HepG2 (cell line): ENCODE results near the gene CNOT10. TPM values are rescaled to one million over a fixed set of nuclear protein-coding genes. Genes with fewer than 3 reads are reported as not detected.
A peak's percentile ranks its signal among the peaks of the same experiment; 100 is the strongest.

Experiments used
- ATAC-seq: fragments of 200-7000 bp; cut with Tn5 transposase; 3 replicates; pipeline ENCODE4 v1.9.1; 2020; ENCODE audit warnings: mild to moderate bottlenecking, moderate library complexity
- BruUV-seq: library from RNA; stranded (reverse); fragments of 400-500 nt; replicated peaks from 2 replicates; lab custom pipeline; 2021; lab: Mats Ljungman, UMichigan
- CTCF ChIA-PET: fragments of 300-600 bp; formaldehyde crosslinking; extraction: SDS; loops from one replicate; lab custom pipeline; 2021; ENCODE audit warnings: low total read pairs, inconsistent platforms, low intra/inter-chr PET ratio; lab: Yijun Ruan, JAX
- POLR2A ChIA-PET: fragments of 350-600 bp; sonication (Branson Sonifier 250); formaldehyde crosslinking; loops from one replicate; lab custom pipeline; 2020; ENCODE audit warnings: antibody characterized with exemption, inconsistent platforms; lab: Yijun Ruan, JAX
- DNase-seq: peaks from one replicate; pipeline ENCODE4 v3.0.0-alpha.2; 2015; ENCODE audit warnings: low spot score
- FAIRE-seq: peaks from 3 replicates; lab custom pipeline; 2011; peaks lifted over from hg19 to GRCh38; lab: Jason Lieb, UNC
- H2AFZ ChIP-seq: one replicate; pipeline ENCODE4 v1.6.1; 2011; ENCODE audit warnings: low read length, inconsistent platforms
- H3K27ac ChIP-seq: fragments of 300-600 bp; 3 replicates; pipeline ENCODE4 v1.8.0; 2011; ENCODE audit warnings: mixed run types, mild to moderate bottlenecking, mixed read lengths, low read length, inconsistent platforms; ENCODE audit not compliant: insufficient read depth; ENCODE audit errors: extremely low read length
- H3K27me3 ChIP-seq, 2 experiments: fragments of 200-600 bp in 1 of 2; 2 replicates in 1 of 2; 3 replicates in 1 of 2; pipeline versions ENCODE4 v1.6.0 to v1.8.0; 2011; ENCODE audit warnings: low read length in 2 of 2, mild to moderate bottlenecking in 2 of 2, moderate library complexity in 2 of 2, inconsistent platforms in 1 of 2; ENCODE audit not compliant: insufficient read depth in 2 of 2, control insufficient read depth in 1 of 2
- H3K36me3 ChIP-seq, 2 experiments: fragments of 200-600 bp in 1 of 2; replicated peaks in 1 of 2; 2 replicates in 1 of 2; 3 replicates in 1 of 2; pipeline versions ENCODE4 v1.5.1 to v1.8.0; 2011; ENCODE audit warnings: low read length in 2 of 2, inconsistent platforms in 1 of 2; ENCODE audit not compliant: insufficient read depth in 2 of 2, control insufficient read depth in 1 of 2
- H3K4me1 ChIP-seq: 2 replicates; pipeline ENCODE4 v1.5.1; 2012; ENCODE audit warnings: low read length, inconsistent platforms; ENCODE audit not compliant: insufficient read depth
- H3K4me2 ChIP-seq: 2 replicates; pipeline ENCODE4 v1.6.0; 2011; ENCODE audit warnings: low read depth, low read length, inconsistent platforms
- H3K4me3 ChIP-seq, 3 experiments: fragments of 200-600 bp in 1 of 3; sonication (generic), shearing (Covaris generic) in 1 of 3; replicated peaks in 1 of 3; 2 replicates each; pipeline ENCODE4 v1.5.1; 2011 to 2016; ENCODE audit warnings: low read length in 3 of 3, inconsistent platforms in 2 of 3, low read depth in 2 of 3, mild to moderate bottlenecking in 2 of 3, control low read depth in 1 of 3, mixed read lengths in 1 of 3; ENCODE audit not compliant: insufficient read depth in 1 of 3
- H3K79me2 ChIP-seq: one replicate; pipeline ENCODE4 v1.6.1; 2011; ENCODE audit warnings: low read length, inconsistent platforms; ENCODE audit not compliant: insufficient read depth
- H3K9ac ChIP-seq: 2 replicates; pipeline ENCODE4 v1.6.0; 2011; ENCODE audit warnings: mild to moderate bottlenecking, low read depth, low read length, inconsistent platforms; ENCODE audit not compliant: insufficient read depth
- H3K9me3 ChIP-seq: 2 replicates; pipeline ENCODE4 v1.5.1; 2012; ENCODE audit warnings: mild to moderate bottlenecking, low read length
- H4K20me1 ChIP-seq: 2 replicates; pipeline ENCODE4 v1.6.0; 2011; ENCODE audit warnings: inconsistent platforms, mild to moderate bottlenecking, low read length, moderate library complexity; ENCODE audit not compliant: insufficient read depth
- FOXO1 ChIP-seq: sonication (generic); formaldehyde crosslinking; IDR thresholded peaks from 2 replicates; pipeline ENCODE4 v1.4.0; 2020; ENCODE audit warnings: missing genetic modification reagents
- MIXL1 ChIP-seq: IDR thresholded peaks from 2 replicates; pipeline ENCODE4 v1.6.1; 2016
- MLXIP ChIP-seq: sonication (generic); formaldehyde crosslinking; IDR thresholded peaks from 2 replicates; pipeline ENCODE4 v1.9.0; 2021; ENCODE audit warnings: missing genetic modification reagents, borderline replicate concordance
- NCOR1 ChIP-seq: fragments of 200-600 bp; sonication (generic); IDR thresholded peaks from 2 replicates; pipeline ENCODE4 v1.7.0; 2017; ENCODE audit warnings: antibody characterized with exemption, low read length, borderline replicate concordance
- SIX1 ChIP-seq: sonication (generic); formaldehyde crosslinking; IDR thresholded peaks from 2 replicates; pipeline ENCODE4 v1.4.0; 2020; ENCODE audit warnings: missing genetic modification reagents, borderline replicate concordance
- TEAD3 ChIP-seq: optimal IDR thresholded peaks from 2 replicates; pipeline ENCODE3; 2016; ENCODE audit warnings: borderline replicate concordance
- THRA ChIP-seq: sonication (generic); formaldehyde crosslinking; IDR thresholded peaks from 2 replicates; pipeline ENCODE4 v1.4.0; 2020; ENCODE audit warnings: missing genetic modification reagents, borderline replicate concordance
- ZFP82 ChIP-seq: sonication (generic); formaldehyde crosslinking; IDR thresholded peaks from 2 replicates; pipeline ENCODE4 v1.5.1; 2020; ENCODE audit warnings: mild to moderate bottlenecking, missing genetic modification reagents, borderline replicate concordance
- ZNF121 ChIP-seq: sonication (generic); formaldehyde crosslinking; IDR thresholded peaks from 2 replicates; pipeline ENCODE4 v1.5.0; 2020; ENCODE audit warnings: mild to moderate bottlenecking, missing genetic modification reagents
- ZNF280B ChIP-seq: sonication (generic); formaldehyde crosslinking; IDR thresholded peaks from 2 replicates; pipeline ENCODE4 v1.5.0; 2020; ENCODE audit warnings: missing genetic modification reagents, mild to moderate bottlenecking, borderline replicate concordance
- ZNF652 ChIP-seq: IDR thresholded peaks from 2 replicates; pipeline ENCODE4 v1.6.1; 2016; ENCODE audit warnings: low read depth, borderline replicate concordance
- ZNF878 ChIP-seq: sonication (generic); formaldehyde crosslinking; IDR thresholded peaks from 2 replicates; pipeline ENCODE4 v1.8.1; 2023; ENCODE audit warnings: mild to moderate bottlenecking, missing genetic modification reagents, moderate library complexity
- whole genome bisulfite sequencing: methylation state at CpG from one replicate; pipeline ENCODE4 v1.1.6; 2017; ENCODE audit warnings: low lambda C conversion rate; 5-methylcytosine and 5-hydroxymethylcytosine counted together
- in situ Hi-C: cut with HindIII; loops from 2 replicates; pipeline ENCODE4 v1.10.0; 2017; ENCODE audit warnings: low pct_unique_long_range_greater_than_20kb; ENCODE audit not compliant: extremely low pct_ligation_motif_present
- intact Hi-C: fragments of 100-400 bp; cut with micrococcal nuclease; formaldehyde crosslinking; loops from one replicate; pipeline ENCODE4 v1.10.0; 2022; ENCODE audit not compliant: unreplicated experiment
- polyA plus RNA-seq, 8 experiments: library from polyadenylated mRNA; depleted of rRNA in 3 of 8; stranded (reverse) in 7 of 8; unstranded in 1 of 8; fragments of >200 nt; fragmentation: Illumina TruSeq in 4 of 8; extraction: Trizol in 4 of 8; gene quantifications; 2 replicates each; pipeline versions ENCODE4 v1.2.1 to v1.2.3, GENCODE V29; 2011 to 2016; ENCODE audit warnings: low read depth in 4 of 8, missing spikeins in 1 of 8, mixed read lengths in 1 of 8; ENCODE audit not compliant: insufficient read depth in 1 of 8
- total RNA-seq, 5 experiments: library from RNA; depleted of rRNA; stranded (reverse); fragments of >200 nt; fragmentation: Illumina TruSeq; extraction: Trizol; gene quantifications; 2 replicates each; pipeline ENCODE4 v1.2.3, GENCODE V29; 2016; ENCODE audit warnings: low read depth in 1 of 5

The CNOT10 gene
- total and polyA plus RNA-seq, 2 of the 13 experiments (the other 11 are each of a cell fraction or from before 2014, with no cell fraction given) = 21.2 to 34.1 TPM

GRCh38 chr3:32643354-32643753 lies 41.6 kb upstream of the CNOT10 start:
- Histone ChIP-seq H3K4me3 (0 out of 6 replicates have a peak overlapping the region, but pooled peaks of 1 of the 3 experiments have one; percentile 1), H3K79me2 (no peaks in the 10 kb centered on the region), H2AFZ (no peak overlapping the region), H3K9ac (no peak overlapping the region), H4K20me1 (no peaks in the 10 kb centered on the region), H3K27me3 (peaks cover 0 to 3% of the 10 kb centered on the region in 2 experiments; a peak in 1 of 5 replicates), H3K4me1 (peaks cover 10% of the 10 kb centered on the region), H3K36me3 (no peaks in the 10 kb centered on the region), H3K4me2 (peak overlapping the region; percentile 57), H3K27ac (no peak overlapping the region), H3K9me3 (no peaks in the 10 kb centered on the region)
- intact Hi-C loops = no loop called here
- ChIA-PET POLR2A (interaction anchor here (1.3 to 1.4 kb wide), 2 partner anchors 42 to 64 kb away, joined by 3 read pairs; partner anchors contain the start of gene CNOT10), CTCF (no interaction called here)
- TF ChIP-seq ZNF121 (CRISPR knock-in tag) (no peak), ZNF652 (CRISPR knock-in tag) (peak; percentile 73)
- FAIRE-seq (no peak), ATAC-seq (peak; percentile 53), DNase-seq (no peak)
- 10% methylated on average over 4 of the region's 4 CpGs for WGBS
- in situ Hi-C loops = no loop called here
- no TSS peak for BruUV-seq

- Histone ChIP-seq H3K4me3 (no peak overlapping the region), H3K79me2 (no peaks in the 10 kb centered on the region), H3K27ac (no peak overlapping the region), H3K9ac (no peak overlapping the region), H3K27me3 (peaks cover 0 to 3% of the 10 kb centered on the region in 2 experiments; a peak in 1 of 5 replicates), H3K4me2 (peak overlapping the region; percentile 57), H4K20me1 (no peaks in the 10 kb centered on the region), H3K9me3 (no peaks in the 10 kb centered on the region), H3K4me1 (peaks cover 10% of the 10 kb centered on the region), H2AFZ (no peak overlapping the region), H3K36me3 (no peaks in the 10 kb centered on the region)
- no TSS peak for BruUV-seq
- intact Hi-C loops (no loop called here), in situ Hi-C loops (no loop called here)
- peak; percentile 81 for ATAC-seq
- ChIA-PET CTCF (no interaction called here), POLR2A (interaction anchor here (1.3 to 1.4 kb wide), 2 partner anchors 42 to 64 kb away, joined by 3 read pairs; partner anchors contain the start of gene CNOT10)
- no peak for FAIRE-seq
- 6% methylated on average over 4 of the region's 4 CpGs for WGBS
- no peak for DNase-seq
- TF ChIP-seq ZNF280B (no peak), MIXL1 (CRISPR knock-in tag) (no peak), TEAD3 (CRISPR knock-in tag) (no peak), ZFP82 (CRISPR knock-in tag) (no peak), THRA (no peak), MLXIP (no peak), SIX1 (CRISPR knock-in tag) (no peak), ZNF878 (CRISPR knock-in tag) (no peak), NCOR1 (no peak), FOXO1 (CRISPR knock-in tag) (no peak)
Observed at GRCh38 chr3:32643816-32644215, 41.2 kb upstream of the CNOT10 start.
